ENCODE data around the gene TEAD1. TPM values are rescaled to one million over a fixed set of nuclear protein-coding genes. Genes with fewer than 3 reads are reported as not detected.

The TEAD1 gene
- polyA plus RNA-seq, 2 of the 4 experiments (the other 2 are of a cell fraction): 111 to 112 TPM

GRCh38 chr11:12845163-12845562 is 170.9 kb downstream of the TEAD1 start:
- no peak for TF ChIP-seq HOXA7 (CRISPR knock-in tag; IDR thresholded peaks at IDR 0.05)
- no peak for TF ChIP-seq USF2 (IDR thresholded peaks at IDR 0.05)
- no peak for TF ChIP-seq RNF2 (IDR thresholded peaks at IDR 0.05; ENCODE audit: borderline replicate concordance, low read depth)
- TF ChIP-seq RARB (CRISPR knock-in tag; IDR thresholded peaks at IDR 0.05): no peak
- TF ChIP-seq TFCP2L1 (CRISPR knock-in tag; IDR thresholded peaks at IDR 0.05): no peak
- no peak for TF ChIP-seq PHF8 (IDR thresholded peaks at IDR 0.05; ENCODE audit: borderline replicate concordance, low read depth)
- TF ChIP-seq RFX5 (IDR thresholded peaks at IDR 0.05): no peak
- no peak for TF ChIP-seq E2F6 (IDR thresholded peaks at IDR 0.05; ENCODE audit: borderline replicate concordance, low read depth)
- no peak for TF ChIP-seq EHMT2 (IDR thresholded peaks at IDR 0.05; ENCODE audit: low read depth)
- no peak for TF ChIP-seq FOSL2 (IDR thresholded peaks at IDR 0.05)
- no peak for TF ChIP-seq FOSL2 (CRISPR knock-in tag; IDR thresholded peaks at IDR 0.05)
- no peak for TF ChIP-seq CBX2 (IDR thresholded peaks at IDR 0.05; ENCODE audit: borderline replicate concordance, low read depth)
- TF ChIP-seq ATOH8 (CRISPR knock-in tag; IDR thresholded peaks at IDR 0.05; ENCODE audit: low read depth): no peak
- no peak for TF ChIP-seq REST (IDR thresholded peaks at IDR 0.05)
- TF ChIP-seq ZNF302 (CRISPR knock-in tag; IDR thresholded peaks at IDR 0.05): no peak
- TF ChIP-seq RCOR1 (IDR thresholded peaks at IDR 0.05; ENCODE audit: low read depth, low read length): no peak
- no peak overlapping the region for H3K4me3 ChIP-seq
- no peaks in the 10 kb centered on the region for H3K9me3 ChIP-seq
- 80% methylated on average over 6 of the region's 6 CpGs for WGBS (ENCODE audit: missing lambda C conversion rate)
- peak overlapping the region in 1 of 2 experiments; percentile 74; a peak in 4 of 6 replicates for H3K27ac ChIP-seq
- ATAC-seq: peak in 1 of 2 experiments; percentile 4; a peak in 1 of 6 replicates
- CTCF ChIA-PET: interaction anchor here (0.7 to 1.5 kb wide), 2 partner anchors 12 to 22 kb away, joined by 3 to 5 read pairs; no protein-coding TSS in a partner anchor
- DNase-seq (ENCODE audit: low read depth in 1 of 2, low spot score in 1 of 2): peak in 1 of 2 experiments; percentile 21
- peaks cover 72% of the 10 kb centered on the region for H3K4me1 ChIP-seq
- peak overlapping the region; percentile 35; the same call in 2 of the 3 replicates for H3K4me2 ChIP-seq
- POLR2A ChIA-PET: interaction anchor here (0.6 kb wide), 1 partner anchor 515 kb away, joined by 3 read pairs; no protein-coding TSS in a partner anchor
- no peak for FAIRE-seq

- CTCF ChIA-PET: interaction anchor here (0.7 to 1.5 kb wide), 3 partner anchors 11 to 321 kb away, joined by 3 to 5 read pairs (median 4); no protein-coding TSS in a partner anchor
- DNase-seq (ENCODE audit: low read depth in 1 of 2, low spot score in 1 of 2) (peak in 1 of 2 experiments; percentile 29), FAIRE-seq (no peak), ATAC-seq (peak in 1 of 2 experiments; percentile 36; a peak in 3 of 6 replicates)
- Histone ChIP-seq H3K4me2 (peak overlapping the region; percentile 35), H3K9me3 (no peaks in the 10 kb centered on the region), H3K4me3 (no peak overlapping the region), H3K27ac (peak overlapping the region; percentile 27 to 74; a peak in 4 of 6 replicates), H3K4me1 (peaks cover 65% of the 10 kb centered on the region)
- POLR2A ChIA-PET: interaction anchor here (0.6 kb wide), 1 partner anchor 516 kb away, joined by 3 read pairs; no protein-coding TSS in a partner anchor
- WGBS (ENCODE audit: missing lambda C conversion rate): 64% methylated on average over 10 of the region's 10 CpGs
- TF ChIP-seq SMC3 (IDR thresholded peaks at IDR 0.05) (no peak), HDAC2 (IDR thresholded peaks at IDR 0.05) (no peak), NFE2L2 (conservative IDR thresholded peaks at IDR 0.05; ENCODE audit: low read length) (no peak), HES2 (IDR thresholded peaks at IDR 0.05) (no peak), SREBF2 (IDR thresholded peaks at IDR 0.05) (no peak), EP300 (IDR thresholded peaks at IDR 0.05) (no peak), HOXB5 (CRISPR knock-in tag; IDR thresholded peaks at IDR 0.05) (no peak), KDM1A (IDR thresholded peaks at IDR 0.05; ENCODE audit: low read depth) (no peak), EHMT2 (IDR thresholded peaks at IDR 0.05; ENCODE audit: low read depth) (no peak), MYC (IDR thresholded peaks at IDR 0.05; ENCODE audit: borderline replicate concordance, low read length) (no peak), MAX (IDR thresholded peaks at IDR 0.05) (no peak), MAZ (IDR thresholded peaks at IDR 0.05; ENCODE audit: borderline replicate concordance, low read depth, low read length) (no peak), USF2 (IDR thresholded peaks at IDR 0.05) (no peak), TFCP2L1 (CRISPR knock-in tag; IDR thresholded peaks at IDR 0.05) (no peak), ZNF302 (CRISPR knock-in tag; IDR thresholded peaks at IDR 0.05) (no peak)
Measured at GRCh38 chr11:12845739-12846358, 171.6 kb downstream of the TEAD1 start.

All from A549 (cell line).